ENCODE results near the gene GRIK4. TPM values are rescaled to one million over a fixed set of nuclear protein-coding genes. Genes with fewer than 3 reads are reported as not detected.

Gene GRIK4
- total RNA-seq, 1 donor from 2014 or later: not detected

- Mint-ChIP-seq H3K27ac (no peak overlapping the region), H3K4me3 (ENCODE audit: low read depth) (no peak overlapping the region), H3K27me3 (peaks cover 8% of the 10 kb centered on the region), H3K9me3 (ENCODE audit: low read depth) (peaks cover 3% of the 10 kb centered on the region), H3K36me3 (ENCODE audit: insufficient read depth) (no peaks in the 10 kb centered on the region), H3K4me1 (ENCODE audit: low read depth) (peaks cover 9% of the 10 kb centered on the region)
- no peak for DNase-seq (ENCODE audit: low spot score, unreplicated experiment)
- TF ChIP-seq, protein P1, sequence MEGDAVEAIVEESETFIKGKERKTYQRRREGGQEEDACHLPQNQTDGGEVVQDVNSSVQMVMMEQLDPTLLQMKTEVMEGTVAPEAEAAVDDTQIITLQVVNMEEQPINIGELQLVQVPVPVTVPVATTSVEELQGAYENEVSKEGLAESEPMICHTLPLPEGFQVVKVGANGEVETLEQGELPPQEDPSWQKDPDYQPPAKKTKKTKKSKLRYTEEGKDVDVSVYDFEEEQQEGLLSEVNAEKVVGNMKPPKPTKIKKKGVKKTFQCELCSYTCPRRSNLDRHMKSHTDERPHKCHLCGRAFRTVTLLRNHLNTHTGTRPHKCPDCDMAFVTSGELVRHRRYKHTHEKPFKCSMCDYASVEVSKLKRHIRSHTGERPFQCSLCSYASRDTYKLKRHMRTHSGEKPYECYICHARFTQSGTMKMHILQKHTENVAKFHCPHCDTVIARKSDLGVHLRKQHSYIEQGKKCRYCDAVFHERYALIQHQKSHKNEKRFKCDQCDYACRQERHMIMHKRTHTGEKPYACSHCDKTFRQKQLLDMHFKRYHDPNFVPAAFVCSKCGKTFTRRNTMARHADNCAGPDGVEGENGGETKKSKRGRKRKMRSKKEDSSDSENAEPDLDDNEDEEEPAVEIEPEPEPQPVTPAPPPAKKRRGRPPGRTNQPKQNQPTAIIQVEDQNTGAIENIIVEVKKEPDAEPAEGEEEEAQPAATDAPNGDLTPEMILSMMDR (IDR thresholded peaks at IDR 0.05; ENCODE audit: unreplicated experiment): no peak
Observed at GRCh38 chr11:120708511-120709183, 197.1 kb downstream of the GRIK4 start.

DNA sequence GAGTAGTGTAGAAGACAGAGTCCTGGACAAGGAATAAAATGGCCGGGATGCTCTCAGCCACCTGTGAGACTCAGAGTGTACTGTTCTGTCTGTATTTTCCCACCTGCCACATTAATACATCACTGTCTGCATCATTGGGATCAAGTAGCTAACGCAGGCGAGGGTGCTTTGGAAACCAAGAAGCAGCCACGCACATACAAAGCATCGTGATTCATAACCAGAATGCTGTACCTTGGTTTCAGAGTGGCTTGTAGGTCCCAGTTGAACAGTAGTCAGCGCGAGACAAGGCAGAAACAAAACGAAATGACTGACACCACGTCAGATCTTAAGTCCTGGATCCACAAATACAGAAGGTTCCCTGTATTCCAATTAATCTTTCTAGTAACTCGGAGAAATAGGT, 198.3 kb downstream of the GRIK4 start:
- H3K4me1 Mint-ChIP-seq (ENCODE audit: low read depth): peaks cover 9% of the 10 kb centered on the region
- no peak overlapping the region for H3K4me3 Mint-ChIP-seq (ENCODE audit: low read depth)
- no peak for DNase-seq (ENCODE audit: low spot score, unreplicated experiment)
- no peak overlapping the region for H3K27ac Mint-ChIP-seq
- peaks cover 13% of the 10 kb centered on the region for H3K27me3 Mint-ChIP-seq
- TF ChIP-seq, protein P1 (IDR thresholded peaks at IDR 0.05; ENCODE audit: unreplicated experiment): no peak
- H3K36me3 Mint-ChIP-seq (ENCODE audit: insufficient read depth): no peaks in the 10 kb centered on the region
- H3K9me3 Mint-ChIP-seq (ENCODE audit: low read depth): peaks cover 3% of the 10 kb centered on the region

GRCh38 chr11:120710354-120711131, 199.0 kb downstream of the GRIK4 start:
- Mint-ChIP-seq H3K9me3 (ENCODE audit: low read depth) (peaks cover 2% of the 10 kb centered on the region), H3K4me3 (ENCODE audit: low read depth) (no peak overlapping the region), H3K27ac (peak overlapping the region; percentile 81), H3K4me1 (ENCODE audit: low read depth) (peaks cover 9% of the 10 kb centered on the region), H3K27me3 (peaks cover 18% of the 10 kb centered on the region), H3K36me3 (ENCODE audit: insufficient read depth) (no peaks in the 10 kb centered on the region)
- DNase-seq (ENCODE audit: low spot score, unreplicated experiment): peak; percentile 34
- TF ChIP-seq, protein P1 (IDR thresholded peaks at IDR 0.05; ENCODE audit: unreplicated experiment): no peak

GRCh38 chr11:120712014-120712413, 200.5 kb downstream of the GRIK4 start:
- Mint-ChIP-seq H3K27ac (no peak overlapping the region), H3K4me1 (ENCODE audit: low read depth) (peaks cover 9% of the 10 kb centered on the region), H3K36me3 (ENCODE audit: insufficient read depth) (no peaks in the 10 kb centered on the region), H3K4me3 (ENCODE audit: low read depth) (no peak overlapping the region), H3K9me3 (ENCODE audit: low read depth) (no peaks in the 10 kb centered on the region), H3K27me3 (peaks cover 22% of the 10 kb centered on the region)
- TF ChIP-seq, protein P1 (IDR thresholded peaks at IDR 0.05; ENCODE audit: unreplicated experiment): no peak
- no peak for DNase-seq (ENCODE audit: low spot score, unreplicated experiment)

GRCh38 chr11:120712881-120713280, 201.3 kb downstream of the GRIK4 start:
- no peak overlapping the region for H3K4me3 Mint-ChIP-seq (ENCODE audit: low read depth)
- no peak overlapping the region for H3K27ac Mint-ChIP-seq
- TF ChIP-seq, protein P1 (IDR thresholded peaks at IDR 0.05; ENCODE audit: unreplicated experiment): no peak
- peaks cover 22% of the 10 kb centered on the region for H3K27me3 Mint-ChIP-seq
- DNase-seq (ENCODE audit: low spot score, unreplicated experiment): no peak
- no peaks in the 10 kb centered on the region for H3K36me3 Mint-ChIP-seq (ENCODE audit: insufficient read depth)
- peaks cover 9% of the 10 kb centered on the region for H3K4me1 Mint-ChIP-seq (ENCODE audit: low read depth)
- H3K9me3 Mint-ChIP-seq (ENCODE audit: low read depth): no peaks in the 10 kb centered on the region
